ENCODE results near the gene SRSF12. TPM values are rescaled to one million over a fixed set of nuclear protein-coding genes. Genes with fewer than 3 reads are reported as not detected.

SRSF12 gene
- total and polyA plus RNA-seq, 8 donors = 0.38 to 6.8 (median 0.44) TPM; not detected in 5

- DNase-seq = no peak
- Histone ChIP-seq H3K27me3 (no peaks in the 10 kb centered on the region), H3K9me3 (no peaks in the 10 kb centered on the region), H3K4me1 (peaks cover 21 to 59% (median 41%) of the 10 kb centered on the region in 4 donors), H3K4me3 (peak overlapping the region in 2 of 4 donors; percentile 54 to 86), H3K36me3 (peaks cover 22 to 28% (median 26%) of the 10 kb centered on the region in 4 donors), H3K27ac (peak overlapping the region in 3 of 5 donors; percentile 1 to 66 (median 11))
- intact Hi-C loops (cut with DNase I; ENCODE audit: low total_unique reads) = no loop called here
- TF ChIP-seq POLR2A (IDR thresholded peaks at IDR 0.05) (no peak), EP300 (IDR thresholded peaks at IDR 0.05) (no peak), POLR2AphosphoS5 (IDR thresholded peaks at IDR 0.05) (no peak), CTCF (IDR thresholded peaks at IDR 0.05) (no peak)
- WGBS, 5 donors = 90 to 97% (median 95%) methylated on average over 12 of the region's 12 CpGs
Measured at GRCh38 chr6:89085409-89086205, 32.3 kb downstream of the SRSF12 start.

- intact Hi-C loops (cut with DNase I; ENCODE audit: low total_unique reads) = no loop called here
- H3K27ac ChIP-seq = peak overlapping the region in 3 of 5 donors; percentile 11 to 66 (median 17)
- WGBS, 5 donors = 57 to 63% (median 57%) methylated on average over 3 of the region's 3 CpGs
- peaks cover 21 to 56% (median 40%) of the 10 kb centered on the region in 4 donors for H3K4me1 ChIP-seq
- TF ChIP-seq POLR2AphosphoS5 (IDR thresholded peaks at IDR 0.05) = peak in 1 of 3 donors; percentile 5
- TF ChIP-seq EP300 (IDR thresholded peaks at IDR 0.05) = no peak
- H3K4me3 ChIP-seq = peak overlapping the region in 2 of 4 donors; percentile 54 to 86
- DNase-seq = no peak
- peaks cover 22 to 28% (median 26%) of the 10 kb centered on the region in 4 donors for H3K36me3 ChIP-seq
- no peaks in the 10 kb centered on the region for H3K9me3 ChIP-seq
- H3K27me3 ChIP-seq = no peaks in the 10 kb centered on the region
Measured at GRCh38 chr6:89084954-89085353, 32.9 kb downstream of the SRSF12 start.

- intact Hi-C loops (cut with DNase I; ENCODE audit: low total_unique reads) = no loop called here
- TF ChIP-seq POLR2AphosphoS5 (IDR thresholded peaks at IDR 0.05) (no peak), CTCF (IDR thresholded peaks at IDR 0.05) (no peak), EP300 (IDR thresholded peaks at IDR 0.05) (no peak)
- Histone ChIP-seq H3K27ac (peak overlapping the region in 2 of 5 donors; percentile 11 to 66), H3K9me3 (no peaks in the 10 kb centered on the region), H3K27me3 (no peaks in the 10 kb centered on the region), H3K4me3 (peak overlapping the region in 2 of 4 donors; percentile 54 to 86), H3K4me1 (peaks cover 21 to 56% (median 40%) of the 10 kb centered on the region in 4 donors), H3K36me3 (peaks cover 22 to 28% (median 26%) of the 10 kb centered on the region in 4 donors)
- no peak for DNase-seq
Measured at GRCh38 chr6:89084542-89084941, 33.3 kb downstream of the SRSF12 start.

- H3K27ac ChIP-seq = peak overlapping the region; percentile 73 to 100 (median 100)
- H3K36me3 ChIP-seq = peaks cover 22 to 28% (median 26%) of the 10 kb centered on the region in 4 donors
- H3K27me3 ChIP-seq = no peaks in the 10 kb centered on the region
- TF ChIP-seq CTCF (IDR thresholded peaks at IDR 0.05) (no peak), POLR2AphosphoS5 (IDR thresholded peaks at IDR 0.05) (peak in 2 of 3 donors; percentile 16 to 26), POLR2A (IDR thresholded peaks at IDR 0.05) (no peak), EP300 (IDR thresholded peaks at IDR 0.05) (no peak)
- H3K4me3 ChIP-seq = peak overlapping the region; percentile 54 to 100 (median 93)
- intact Hi-C loops (cut with DNase I; ENCODE audit: low total_unique reads) = no loop called here
- peak in 1 of 2 donors; percentile 68 for DNase-seq
- peaks cover 21 to 59% (median 39%) of the 10 kb centered on the region in 4 donors for H3K4me1 ChIP-seq
- WGBS, 5 donors = 0 to 1% (median 1%) methylated on average over 9 of the region's 9 CpGs
- no peaks in the 10 kb centered on the region for H3K9me3 ChIP-seq
Measured at GRCh38 chr6:89082486-89082891, 35.4 kb downstream of the SRSF12 start.
